GM18951 (cell line): ENCODE results near the gene FOLR3.
"Not testable (repeated sequence)": the region's sequence is repeated elsewhere in the genome, so short reads cannot be mapped to it uniquely, and the experiment has no call there.

Experiments used
- POLR2A ChIP-seq: IDR thresholded peaks from 4 replicates; pipeline ENCODE4 v1.6.1; 2011; ENCODE audit warnings: mild to moderate bottlenecking; ENCODE audit not compliant: insufficient read length, insufficient read depth; ENCODE audit errors: extremely low read depth
- in situ Hi-C: fragments of 300-500 bp; cut with MboI; formaldehyde crosslinking; loops from one replicate; pipeline ENCODE4 v1.12.0; 2022; ENCODE audit warnings: low sequenced_read_pairs, mixed read lengths, inconsistent platforms; ENCODE audit not compliant: unreplicated experiment

The FOLR3 gene

DNA sequence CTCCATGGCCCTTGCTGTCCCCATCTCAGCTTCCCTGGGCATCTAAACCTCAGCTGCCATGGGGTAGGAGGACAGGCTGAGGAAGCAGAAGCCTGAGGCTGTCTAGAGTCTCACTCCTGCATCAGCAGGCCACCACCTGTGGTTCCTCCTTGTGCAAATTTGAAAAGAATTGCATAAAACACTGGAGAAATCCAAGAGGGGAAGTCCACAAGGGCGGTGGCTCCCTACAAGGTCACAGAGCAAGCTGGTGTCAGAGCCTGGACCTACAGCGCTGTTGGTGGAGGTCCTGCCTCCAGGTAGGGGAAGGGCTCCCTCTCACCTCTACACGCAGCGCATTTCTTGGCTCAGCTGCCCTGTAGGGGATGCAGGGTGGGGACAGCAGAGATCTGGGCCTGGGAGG lies at the start of gene FOLR3:
TSS of gene FOLR3 (plus strand) at position 253 of the 400 bp plus-strand sequence. CDS start 228 bp downstream, outside the sequence.
- in situ Hi-C loops = not testable (repeated sequence)

DNA sequence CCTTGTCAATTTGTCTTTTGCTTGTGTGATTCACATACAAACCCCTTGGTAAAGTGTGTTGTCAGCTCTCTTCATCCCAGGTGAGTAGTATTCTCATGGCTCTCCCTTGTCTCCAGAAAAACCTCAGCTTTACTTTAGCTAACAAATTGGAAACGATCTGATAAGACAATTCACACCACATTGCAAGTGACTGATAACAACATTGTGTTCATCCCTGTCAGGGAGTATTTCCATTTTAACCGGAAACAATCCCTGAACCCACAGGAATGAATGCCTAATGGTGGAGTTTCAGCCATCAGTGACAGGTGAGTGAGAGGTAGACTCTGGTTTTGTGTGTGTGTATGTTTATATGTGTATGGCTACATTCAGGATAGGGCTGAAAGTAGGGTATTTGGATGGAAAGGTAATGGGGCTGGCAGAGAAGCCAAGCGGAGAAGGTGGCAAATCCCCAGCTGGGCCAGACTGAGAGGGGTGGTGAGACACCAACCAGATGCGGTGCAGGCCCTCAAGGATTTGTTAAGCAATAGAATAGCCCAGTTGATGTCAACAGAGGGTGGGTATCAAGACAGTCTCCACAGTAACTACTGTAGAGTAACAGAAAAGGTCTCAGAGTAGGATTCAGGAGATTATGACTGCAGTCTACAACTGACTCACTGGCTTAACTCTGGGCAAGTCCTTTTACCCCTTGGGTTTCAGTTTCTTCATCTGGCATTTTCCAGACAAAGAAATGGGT lies 47.3 kb upstream of the FOLR3 start:
- in situ Hi-C loops = no loop called here
- no peak for TF ChIP-seq POLR2A

DNA sequence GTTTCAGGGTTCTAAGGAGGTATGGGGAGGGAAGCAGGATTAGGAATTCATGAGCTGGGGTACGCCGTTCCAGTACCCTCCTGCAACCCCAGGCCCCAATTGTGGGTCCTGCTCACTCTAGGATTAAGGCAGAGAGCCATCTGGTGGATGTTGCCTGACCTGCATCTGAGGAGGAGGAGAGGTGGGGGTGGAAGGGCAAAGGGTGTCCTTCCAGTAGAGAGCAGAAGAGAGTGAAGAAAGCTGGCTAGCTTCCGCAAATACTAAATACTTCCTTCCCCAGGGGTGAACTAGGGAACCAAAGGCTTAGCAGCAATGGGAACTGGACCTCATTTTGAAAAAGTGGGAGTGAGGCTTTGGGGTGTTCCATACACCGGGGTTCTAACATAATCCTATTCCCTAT lies 44.2 kb upstream of the FOLR3 start:
- in situ Hi-C loops = no loop called here
- TF ChIP-seq POLR2A = no peak

- no peak for TF ChIP-seq POLR2A
- in situ Hi-C loops = no loop called here
Observed at GRCh38 chr11:72098741-72099140, 36.8 kb upstream of the FOLR3 start.

DNA sequence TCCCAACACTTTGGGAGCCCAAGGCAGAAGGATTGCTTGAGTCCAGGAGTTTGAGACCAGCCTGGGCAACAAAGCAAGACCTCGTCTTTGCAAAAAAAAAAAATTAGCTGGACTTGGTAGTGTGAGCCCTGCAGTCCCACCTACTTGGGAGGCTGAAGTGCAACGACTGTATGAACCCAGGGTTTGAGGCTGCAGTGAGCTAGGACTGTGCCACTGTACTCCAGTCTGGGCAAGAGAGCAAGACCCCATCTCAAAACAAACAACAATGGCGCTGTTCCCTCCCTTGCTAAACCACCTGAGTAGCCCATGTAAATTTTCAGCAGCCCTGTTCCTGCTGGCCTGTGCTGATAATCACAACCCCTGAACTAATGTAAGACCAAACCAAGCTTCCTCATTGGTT lies 35.5 kb upstream of the FOLR3 start:
- TF ChIP-seq POLR2A = no peak

GRCh38 chr11:72100462-72100861 lies 35.1 kb upstream of the FOLR3 start:
- in situ Hi-C loops = no loop called here
- no peak for TF ChIP-seq POLR2A

More for the DNA sequence above, 35.5 kb upstream of the FOLR3 start:
- in situ Hi-C loops = no loop called here

DNA sequence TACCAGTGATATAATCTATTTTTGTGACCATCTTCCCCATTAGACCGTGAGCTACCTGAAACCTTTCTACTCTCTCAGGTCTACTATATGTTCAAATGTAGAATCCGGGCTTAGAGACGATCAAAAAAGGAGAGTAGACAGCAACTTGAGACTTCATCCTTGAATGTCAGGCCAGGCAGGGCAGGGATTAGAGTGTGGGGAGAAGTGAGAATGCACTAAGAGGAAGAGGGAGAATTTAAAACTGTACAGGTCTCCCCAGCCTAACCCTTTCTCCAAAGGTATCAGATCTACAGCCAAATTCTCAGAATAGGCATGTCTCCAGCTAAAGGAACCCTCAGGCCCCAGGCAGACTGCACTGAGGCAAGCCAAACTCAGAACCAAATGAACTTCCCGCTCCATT lies 33.4 kb upstream of the FOLR3 start:
- no peak for TF ChIP-seq POLR2A
- in situ Hi-C loops = no loop called here

DNA sequence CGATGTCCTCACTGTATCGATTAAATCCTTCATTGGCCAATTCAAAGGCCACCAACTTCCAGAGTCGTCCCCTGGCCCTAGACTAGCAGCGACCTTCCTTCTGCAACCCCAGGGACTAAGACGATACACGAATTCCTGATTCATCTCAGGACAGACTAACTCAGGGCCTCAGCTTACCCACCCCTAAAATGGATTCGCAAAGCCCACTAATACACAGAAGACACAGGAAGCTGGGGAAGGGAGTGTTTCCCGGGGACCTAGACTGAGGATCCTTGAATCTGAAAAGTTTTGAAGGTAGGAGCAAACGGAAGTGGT lies 32.9 kb upstream of the FOLR3 start:
- in situ Hi-C loops = no loop called here
- no peak for TF ChIP-seq POLR2A

DNA sequence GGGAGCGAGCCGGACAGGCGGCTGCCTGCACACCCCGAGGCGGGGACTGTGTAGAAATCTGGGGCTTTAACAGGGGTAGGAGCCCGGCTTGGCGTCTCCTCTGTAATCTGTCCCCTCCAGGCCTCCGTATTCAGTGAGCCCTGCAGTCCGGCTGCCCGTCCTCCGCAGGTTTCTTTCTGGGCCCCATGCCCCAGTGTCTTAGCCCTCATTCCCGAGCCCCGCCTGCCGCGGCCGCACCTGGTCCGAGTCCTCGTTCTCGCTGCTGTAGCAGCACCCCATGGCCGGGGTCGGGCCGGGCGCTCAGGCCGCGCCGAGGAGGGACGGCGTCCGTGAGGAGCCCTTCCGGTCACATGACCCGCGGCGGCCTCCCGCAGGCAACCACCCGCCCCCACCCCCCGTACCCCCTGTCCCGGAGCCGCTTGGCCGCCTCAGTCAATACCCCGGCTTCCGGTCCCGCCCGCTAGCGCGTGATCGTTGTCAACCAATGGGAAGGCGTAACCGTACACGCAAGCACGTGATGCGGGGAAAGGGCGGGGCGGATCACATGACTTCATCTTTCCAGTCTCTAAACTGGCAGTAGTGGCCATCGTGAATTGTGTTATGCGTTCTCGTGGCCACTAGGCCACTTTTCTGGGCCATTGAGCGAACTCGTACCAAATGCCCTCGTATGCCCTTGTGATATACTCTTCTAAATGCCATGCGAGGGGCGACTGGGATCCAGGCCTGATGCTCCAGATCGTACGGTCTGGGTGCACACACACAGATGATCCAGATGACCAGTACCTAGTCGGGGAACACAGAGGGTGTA lies 32.4 kb upstream of the FOLR3 start, which contains the start of gene LAMTOR1:
TSS of gene LAMTOR1 (minus strand) at position 352 of the 808 bp plus-strand sequence. CDS start at position 279, 73 bp downstream.
- TF ChIP-seq POLR2A = peak; percentile 93
- in situ Hi-C loops = no loop called here

- in situ Hi-C loops = no loop called here
- no peak for TF ChIP-seq POLR2A
Observed at GRCh38 chr11:72103754-72104167, 31.8 kb upstream of the FOLR3 start.

GRCh38 chr11:72105888-72106287 lies 29.6 kb upstream of the FOLR3 start, which contains the start of gene TOMT:
TSS of gene TOMT (plus strand) at chr11:72105924. CDS start at chr11:72105952, 28 bp downstream.
- no peak for TF ChIP-seq POLR2A
- in situ Hi-C loops = no loop called here

DNA sequence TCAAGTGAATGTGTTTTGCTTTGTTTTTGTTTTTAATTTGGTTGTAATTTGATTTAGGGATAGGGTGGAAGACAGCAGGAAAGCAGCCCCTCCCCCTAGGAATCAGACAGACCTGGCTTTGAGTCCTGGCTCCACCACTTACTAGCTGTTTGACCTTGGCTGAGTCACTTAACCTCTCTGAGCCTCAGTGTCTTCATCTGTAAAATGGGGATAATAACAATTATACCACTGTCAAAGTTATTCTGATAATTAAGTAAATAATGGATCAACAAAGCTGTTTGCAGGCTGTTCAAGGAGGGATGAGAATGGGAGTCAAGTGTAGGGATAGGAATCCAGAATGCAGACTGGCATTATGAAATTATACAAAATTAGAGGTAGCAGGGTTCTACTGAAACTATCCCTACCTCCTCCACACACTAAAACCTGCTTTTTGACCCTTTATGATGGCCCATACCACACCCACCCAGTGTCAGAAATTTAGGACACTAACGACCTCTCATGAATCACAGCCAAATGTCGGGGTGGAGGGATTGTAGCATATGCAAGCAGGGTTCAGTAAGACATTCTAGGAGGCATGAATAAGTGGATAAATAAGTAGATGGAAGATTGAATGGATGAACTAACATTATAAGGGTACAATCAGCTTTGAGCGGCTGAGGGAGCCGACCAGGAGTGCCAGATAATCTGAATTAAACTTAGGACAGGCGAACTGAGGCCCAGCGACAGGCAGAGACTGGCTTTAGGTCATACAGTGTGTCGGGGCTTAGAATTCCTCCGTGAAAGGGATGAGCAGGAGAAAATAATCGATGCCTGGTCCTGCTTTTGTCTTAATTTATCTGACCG lies 24.0 kb upstream of the FOLR3 start:
- TF ChIP-seq POLR2A = no peak
- in situ Hi-C loops = no loop called here

GRCh38 chr11:72112143-72112977 lies 23.2 kb upstream of the FOLR3 start, which contains the start of gene ANAPC15:
TSS of gene ANAPC15 (minus strand) at chr11:72112695. CDS start at chr11:72111276, 1,419 bp downstream.
- in situ Hi-C loops = no loop called here
- TF ChIP-seq POLR2A = peak; percentile 95
